Neural cell (in vitro differentiated cells): ENCODE data around the gene SRRM2.
A peak's percentile ranks its signal among the peaks of the same experiment; 100 is the strongest.

Experiments
- EP300 ChIP-seq: fragments of 450-650 bp; conservative IDR thresholded peaks from 2 replicates; pipeline ENCODE4 v1.6.1; 2014; ENCODE audit warnings: antibody characterized with exemption, mild to moderate bottlenecking, moderate library complexity; ENCODE audit not compliant: poor library complexity, severe bottlenecking
- EZH2 ChIP-seq: fragments of 200-600, 300-800 bp; shearing (Covaris generic), sonication (generic); IDR thresholded peaks from 2 replicates; pipeline ENCODE4 v1.6.1; 2014; ENCODE audit warnings: antibody characterized with exemption, low read length, borderline replicate concordance, mild to moderate bottlenecking; ENCODE audit not compliant: insufficient read depth, poor library complexity, severe bottlenecking
- MXI1 ChIP-seq: fragments of 450-650 bp; conservative IDR thresholded peaks from 2 replicates; pipeline ENCODE4 v1.6.1; 2014; ENCODE audit warnings: antibody characterized with exemption, mild to moderate bottlenecking; ENCODE audit not compliant: poor library complexity, severe bottlenecking
- POLR2AphosphoS5 ChIP-seq: IDR thresholded peaks from 2 replicates; pipeline ENCODE4 v1.6.1; 2012
- RAD21 ChIP-seq: fragments of 450-650 bp; conservative IDR thresholded peaks from 2 replicates; pipeline ENCODE4 v1.6.1; 2014; ENCODE audit warnings: antibody characterized with exemption, mild to moderate bottlenecking, moderate library complexity
- SMC3 ChIP-seq: fragments of 450-650 bp; conservative IDR thresholded peaks from 2 replicates; pipeline ENCODE4 v1.6.1; 2014; ENCODE audit warnings: antibody characterized with exemption, mild to moderate bottlenecking, moderate library complexity; ENCODE audit not compliant: poor library complexity
- TAF1 ChIP-seq: IDR thresholded peaks from 2 replicates; pipeline ENCODE4 v1.6.1; 2012; ENCODE audit warnings: low read depth
- TF ChIP-seq, protein P1 (sequence below): fragments of 450-650 bp; IDR thresholded peaks from 2 replicates; pipeline ENCODE4 v1.5.1; 2014; ENCODE audit warnings: antibody characterized with exemption, mild to moderate bottlenecking, moderate library complexity; ENCODE audit not compliant: poor library complexity, severe bottlenecking
- TF ChIP-seq, protein P2 (sequence below): IDR thresholded peaks from 2 replicates; pipeline ENCODE4 v1.6.1; 2012; ENCODE audit warnings: borderline replicate concordance

DNA sequence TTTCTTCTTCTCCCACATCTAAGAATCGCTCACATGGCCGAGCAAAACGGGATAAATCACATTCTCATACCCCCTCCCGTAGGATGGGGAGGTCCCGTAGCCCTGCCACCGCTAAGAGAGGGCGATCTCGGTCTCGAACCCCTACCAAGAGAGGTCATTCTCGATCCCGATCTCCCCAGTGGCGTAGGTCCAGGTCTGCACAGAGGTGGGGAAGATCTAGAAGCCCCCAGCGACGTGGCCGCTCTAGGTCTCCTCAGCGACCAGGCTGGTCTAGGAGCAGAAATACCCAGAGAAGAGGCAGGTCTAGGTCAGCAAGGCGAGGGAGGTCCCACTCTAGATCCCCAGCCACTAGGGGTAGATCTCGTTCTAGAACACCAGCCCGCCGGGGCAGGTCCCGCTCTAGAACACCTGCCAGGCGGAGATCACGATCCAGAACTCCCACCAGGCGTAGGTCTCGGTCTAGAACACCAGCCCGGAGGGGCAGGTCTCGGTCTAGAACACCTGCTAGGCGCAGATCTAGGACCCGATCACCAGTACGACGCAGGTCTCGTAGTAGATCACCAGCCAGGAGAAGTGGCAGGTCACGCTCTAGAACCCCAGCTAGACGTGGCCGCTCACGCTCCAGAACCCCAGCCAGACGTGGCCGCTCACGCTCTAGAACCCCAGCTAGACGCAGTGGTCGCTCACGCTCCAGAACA lies 9.6 kb downstream of the SRRM2 start:
- TF ChIP-seq RAD21 (no peak), POLR2AphosphoS5 (peak; percentile 3), EZH2 (no peak), MXI1 (no peak), EP300 (no peak), SMC3 (no peak), TAF1 (no peak)
- TF ChIP-seq, protein P1, sequence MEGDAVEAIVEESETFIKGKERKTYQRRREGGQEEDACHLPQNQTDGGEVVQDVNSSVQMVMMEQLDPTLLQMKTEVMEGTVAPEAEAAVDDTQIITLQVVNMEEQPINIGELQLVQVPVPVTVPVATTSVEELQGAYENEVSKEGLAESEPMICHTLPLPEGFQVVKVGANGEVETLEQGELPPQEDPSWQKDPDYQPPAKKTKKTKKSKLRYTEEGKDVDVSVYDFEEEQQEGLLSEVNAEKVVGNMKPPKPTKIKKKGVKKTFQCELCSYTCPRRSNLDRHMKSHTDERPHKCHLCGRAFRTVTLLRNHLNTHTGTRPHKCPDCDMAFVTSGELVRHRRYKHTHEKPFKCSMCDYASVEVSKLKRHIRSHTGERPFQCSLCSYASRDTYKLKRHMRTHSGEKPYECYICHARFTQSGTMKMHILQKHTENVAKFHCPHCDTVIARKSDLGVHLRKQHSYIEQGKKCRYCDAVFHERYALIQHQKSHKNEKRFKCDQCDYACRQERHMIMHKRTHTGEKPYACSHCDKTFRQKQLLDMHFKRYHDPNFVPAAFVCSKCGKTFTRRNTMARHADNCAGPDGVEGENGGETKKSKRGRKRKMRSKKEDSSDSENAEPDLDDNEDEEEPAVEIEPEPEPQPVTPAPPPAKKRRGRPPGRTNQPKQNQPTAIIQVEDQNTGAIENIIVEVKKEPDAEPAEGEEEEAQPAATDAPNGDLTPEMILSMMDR, result no peak
- TF ChIP-seq, protein P2, sequence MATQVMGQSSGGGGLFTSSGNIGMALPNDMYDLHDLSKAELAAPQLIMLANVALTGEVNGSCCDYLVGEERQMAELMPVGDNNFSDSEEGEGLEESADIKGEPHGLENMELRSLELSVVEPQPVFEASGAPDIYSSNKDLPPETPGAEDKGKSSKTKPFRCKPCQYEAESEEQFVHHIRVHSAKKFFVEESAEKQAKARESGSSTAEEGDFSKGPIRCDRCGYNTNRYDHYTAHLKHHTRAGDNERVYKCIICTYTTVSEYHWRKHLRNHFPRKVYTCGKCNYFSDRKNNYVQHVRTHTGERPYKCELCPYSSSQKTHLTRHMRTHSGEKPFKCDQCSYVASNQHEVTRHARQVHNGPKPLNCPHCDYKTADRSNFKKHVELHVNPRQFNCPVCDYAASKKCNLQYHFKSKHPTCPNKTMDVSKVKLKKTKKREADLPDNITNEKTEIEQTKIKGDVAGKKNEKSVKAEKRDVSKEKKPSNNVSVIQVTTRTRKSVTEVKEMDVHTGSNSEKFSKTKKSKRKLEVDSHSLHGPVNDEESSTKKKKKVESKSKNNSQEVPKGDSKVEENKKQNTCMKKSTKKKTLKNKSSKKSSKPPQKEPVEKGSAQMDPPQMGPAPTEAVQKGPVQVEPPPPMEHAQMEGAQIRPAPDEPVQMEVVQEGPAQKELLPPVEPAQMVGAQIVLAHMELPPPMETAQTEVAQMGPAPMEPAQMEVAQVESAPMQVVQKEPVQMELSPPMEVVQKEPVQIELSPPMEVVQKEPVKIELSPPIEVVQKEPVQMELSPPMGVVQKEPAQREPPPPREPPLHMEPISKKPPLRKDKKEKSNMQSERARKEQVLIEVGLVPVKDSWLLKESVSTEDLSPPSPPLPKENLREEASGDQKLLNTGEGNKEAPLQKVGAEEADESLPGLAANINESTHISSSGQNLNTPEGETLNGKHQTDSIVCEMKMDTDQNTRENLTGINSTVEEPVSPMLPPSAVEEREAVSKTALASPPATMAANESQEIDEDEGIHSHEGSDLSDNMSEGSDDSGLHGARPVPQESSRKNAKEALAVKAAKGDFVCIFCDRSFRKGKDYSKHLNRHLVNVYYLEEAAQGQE, result no peak
